Smooth muscle cell (in vitro differentiated cells): ENCODE results near the gene SLC9A9. TPM values are rescaled to one million over a fixed set of nuclear protein-coding genes. Genes with fewer than 3 reads are reported as not detected.

ENCODE experiments used
- DNase-seq: peaks from one replicate; lab custom pipeline; 2025; ENCODE audit not compliant: unreplicated experiment; lab: John Stamatoyannopoulos, UW
- H2AFZ ChIP-seq: fragments of 200-600 bp; sonication (generic); 2 replicates; pipeline ENCODE4 v1.6.0; 2016; ENCODE audit warnings: antibody characterized with exemption, low read depth, mild to moderate bottlenecking
- H3F3A ChIP-seq: fragments of 200-600 bp; sonication (generic); 2 replicates; pipeline ENCODE4 v1.6.0; 2017; ENCODE audit warnings: antibody characterized with exemption, low read depth
- H3K27ac ChIP-seq: fragments of 200-600 bp; sonication (generic); 2 replicates; pipeline ENCODE4 v1.5.1; 2016; ENCODE audit warnings: low read depth, mild to moderate bottlenecking
- H3K27me3 ChIP-seq: fragments of 200-600 bp; sonication (generic); 2 replicates; pipeline ENCODE4 v1.6.1; 2016; ENCODE audit warnings: low read depth, mild to moderate bottlenecking
- H3K36me3 ChIP-seq: fragments of 200-600 bp; sonication (generic); 2 replicates; pipeline ENCODE4 v1.5.1; 2016; ENCODE audit warnings: low read depth
- H3K4me1 ChIP-seq: fragments of 200-600 bp; sonication (generic); 2 replicates; pipeline ENCODE4 v1.5.1; 2016; ENCODE audit warnings: low read depth
- H3K4me2 ChIP-seq: fragments of 200-600 bp; sonication (generic); 2 replicates; pipeline ENCODE4 v1.6.0; 2016; ENCODE audit warnings: mild to moderate bottlenecking
- H3K4me3 ChIP-seq: fragments of 200-600 bp; sonication (generic); 2 replicates; pipeline ENCODE4 v1.5.1; 2016; ENCODE audit warnings: mild to moderate bottlenecking
- H3K79me2 ChIP-seq: fragments of 200-600 bp; sonication (generic); 2 replicates; pipeline ENCODE4 v1.6.0; 2016; ENCODE audit warnings: low read depth, mild to moderate bottlenecking
- H3K9ac ChIP-seq: fragments of 200-600 bp; sonication (generic); 2 replicates; pipeline ENCODE4 v1.6.0; 2016; ENCODE audit warnings: low read depth
- H3K9me3 ChIP-seq: fragments of 200-600 bp; sonication (generic); replicated peaks from 2 replicates; pipeline ENCODE4 v1.5.1; 2016; ENCODE audit warnings: low read depth
- H4K20me1 ChIP-seq: fragments of 200-600 bp; sonication (generic); 2 replicates; pipeline ENCODE4 v1.6.0; 2016; ENCODE audit warnings: low read depth
- CTCF ChIP-seq: fragments of 200-600 bp; sonication (generic); IDR thresholded peaks from 2 replicates; pipeline ENCODE4 v1.5.1; 2017; ENCODE audit warnings: borderline replicate concordance, mild to moderate bottlenecking, antibody characterized with exemption; ENCODE audit not compliant: insufficient read depth, poor library complexity, severe bottlenecking
- WGBS: methylation state at CpG from one replicate; pipeline ENCODE4 v1.1.7; 2016; ENCODE audit warnings: low lambda C conversion rate; 5-methylcytosine and 5-hydroxymethylcytosine counted together
- polyA plus RNA-seq: library from polyadenylated mRNA; unstranded; fragments of >200 nt; fragmentation: Nextera tagmentation; extraction: Ambion mirVana; gene quantifications from 2 replicates; pipeline ENCODE4 v1.2.1, GENCODE V29; 2016
- total RNA-seq: library from RNA; depleted of rRNA; stranded (reverse); fragments of >200 nt; gene quantifications from 2 replicates; pipeline ENCODE4 v1.2.3, GENCODE V29; 2014

The SLC9A9 gene
- total and polyA plus RNA-seq, 2 experiments from 2014 or later = 4.0 to 8.9 TPM

- peaks cover 8% of the 10 kb centered on the region for H3K9me3 ChIP-seq
- H3K4me3 ChIP-seq = no peak overlapping the region
- TF ChIP-seq CTCF = no peak
- no peaks in the 10 kb centered on the region for H4K20me1 ChIP-seq
- no peaks in the 10 kb centered on the region for H3K27me3 ChIP-seq
- H3K4me1 ChIP-seq = no peaks in the 10 kb centered on the region
- H3K4me2 ChIP-seq = no peak overlapping the region
- WGBS = 92% methylated on average over 1 of the region's 1 CpG
- peaks cover 3% of the 10 kb centered on the region for H3K36me3 ChIP-seq
- H3K9ac ChIP-seq = no peak overlapping the region
- no peak overlapping the region for H2AFZ ChIP-seq
- no peak for DNase-seq
- H3K27ac ChIP-seq = no peak overlapping the region
- H3K79me2 ChIP-seq = no peaks in the 10 kb centered on the region
- H3F3A ChIP-seq = no peaks in the 10 kb centered on the region
Measured at GRCh38 chr3:143637133-143637532, 211.1 kb downstream of the SLC9A9 start.

- Histone ChIP-seq H3K4me2 (no peak overlapping the region), H3K9ac (no peak overlapping the region), H3K36me3 (peaks cover 3% of the 10 kb centered on the region), H3K79me2 (no peaks in the 10 kb centered on the region), H3F3A (no peaks in the 10 kb centered on the region), H3K4me3 (no peak overlapping the region), H3K4me1 (no peaks in the 10 kb centered on the region), H4K20me1 (no peaks in the 10 kb centered on the region), H3K27me3 (no peaks in the 10 kb centered on the region), H2AFZ (no peak overlapping the region), H3K27ac (no peak overlapping the region), H3K9me3 (peaks cover 8% of the 10 kb centered on the region)
- DNase-seq = no peak
- WGBS = 78% methylated on average over 4 of the region's 4 CpGs
- TF ChIP-seq CTCF = no peak
Measured at GRCh38 chr3:143634991-143635390, 213.3 kb downstream of the SLC9A9 start.

GRCh38 chr3:143634427-143634826 lies 213.8 kb downstream of the SLC9A9 start:
- no peaks in the 10 kb centered on the region for H3K4me1 ChIP-seq
- no peaks in the 10 kb centered on the region for H3K27me3 ChIP-seq
- H4K20me1 ChIP-seq = no peaks in the 10 kb centered on the region
- H3K36me3 ChIP-seq = peaks cover 3% of the 10 kb centered on the region
- peaks cover 8% of the 10 kb centered on the region for H3K9me3 ChIP-seq
- no peak overlapping the region for H3K9ac ChIP-seq
- H2AFZ ChIP-seq = no peak overlapping the region
- DNase-seq = no peak
- H3K79me2 ChIP-seq = no peaks in the 10 kb centered on the region
- H3F3A ChIP-seq = no peaks in the 10 kb centered on the region
- H3K27ac ChIP-seq = no peak overlapping the region
- no peak for TF ChIP-seq CTCF
- no peak overlapping the region for H3K4me3 ChIP-seq
- H3K4me2 ChIP-seq = no peak overlapping the region

GRCh38 chr3:143633816-143634215 lies 214.5 kb downstream of the SLC9A9 start:
- no peak overlapping the region for H3K9ac ChIP-seq
- H3K4me1 ChIP-seq = no peaks in the 10 kb centered on the region
- no peak for DNase-seq
- TF ChIP-seq CTCF = no peak
- no peak overlapping the region for H3K4me3 ChIP-seq
- no peak overlapping the region for H3K27ac ChIP-seq
- H3K9me3 ChIP-seq = peaks cover 8% of the 10 kb centered on the region
- 93% methylated on average over 3 of the region's 3 CpGs for WGBS
- no peak overlapping the region for H2AFZ ChIP-seq
- no peaks in the 10 kb centered on the region for H4K20me1 ChIP-seq
- no peaks in the 10 kb centered on the region for H3F3A ChIP-seq
- no peaks in the 10 kb centered on the region for H3K79me2 ChIP-seq
- no peak overlapping the region for H3K4me2 ChIP-seq
- H3K36me3 ChIP-seq = peaks cover 3% of the 10 kb centered on the region
- H3K27me3 ChIP-seq = no peaks in the 10 kb centered on the region
